Activated T-cell treated with anti-CD3 and anti-CD28 coated beads for 1 hour (primary cell): ENCODE data around the gene ISL2.

Source experiments
- DNase-seq: peaks from one replicate; pipeline ENCODE4 v3.0.0-alpha.2; 2020; ENCODE audit warnings: low read depth

The ISL2 gene

GRCh38 chr15:76342058-76342381 is 5.4 kb downstream of the ISL2 start:
- no peak for DNase-seq

- no peak for DNase-seq
Observed at GRCh38 chr15:76342382-76343201, 6.0 kb downstream of the ISL2 start.

- DNase-seq: no peak
Observed at GRCh38 chr15:76343313-76343996, 6.9 kb downstream of the ISL2 start.

GRCh38 chr15:76344893-76345582 is 8.5 kb downstream of the ISL2 start:
- DNase-seq: no peak

- DNase-seq: no peak
Observed at GRCh38 chr15:76345583-76345879, 9.0 kb downstream of the ISL2 start.

GRCh38 chr15:76345880-76346668 is 9.5 kb downstream of the ISL2 start:
- no peak for DNase-seq

GRCh38 chr15:76346669-76347481 is 10.3 kb downstream of the ISL2 start:
- no peak for DNase-seq

- no peak for DNase-seq
Observed at GRCh38 chr15:76347482-76348055, 11.0 kb downstream of the ISL2 start.

- DNase-seq: no peak
Observed at GRCh38 chr15:76349301-76350070, 12.9 kb downstream of the ISL2 start.

- no peak for DNase-seq
Observed at GRCh38 chr15:76353023-76353577, 16.5 kb downstream of the ISL2 start.

- DNase-seq: no peak
Observed at GRCh38 chr15:76353903-76354302, 17.3 kb downstream of the ISL2 start.

- no peak for DNase-seq
Observed at GRCh38 chr15:76354823-76355440, 18.4 kb downstream of the ISL2 start.

- DNase-seq: no peak
Observed at GRCh38 chr15:76358453-76358852, 21.9 kb downstream of the ISL2 start.

- DNase-seq: no peak
Observed at GRCh38 chr15:76359152-76359551, 22.6 kb downstream of the ISL2 start.

GRCh38 chr15:76360416-76360815 is 23.8 kb downstream of the ISL2 start:
- DNase-seq: no peak

GRCh38 chr15:76363251-76363650 is 26.7 kb downstream of the ISL2 start:
- DNase-seq: no peak

GRCh38 chr15:76366714-76367113 is 30.1 kb downstream of the ISL2 start:
- DNase-seq: no peak

- no peak for DNase-seq
Observed at GRCh38 chr15:76368122-76368621, 31.6 kb downstream of the ISL2 start.

- no peak for DNase-seq
Observed at GRCh38 chr15:76376029-76376428, 39.5 kb downstream of the ISL2 start.

- DNase-seq: no peak
Observed at GRCh38 chr15:76376816-76377215, 40.2 kb downstream of the ISL2 start.
